Thymus (tissue), 11 donors: ENCODE measurements around the gene RBM8A. TPM values are rescaled to one million over a fixed set of nuclear protein-coding genes. Genes with fewer than 3 reads are reported as not detected.

ENCODE experiments used
- DNase-seq, 9 donors: peaks; one replicate each; pipeline ENCODE4 v3.0.0-alpha.2; 2013; ENCODE audit warnings: low spot score in 9 of 9, low read depth in 6 of 9, missing footprints in 1 of 9
- H3K27ac ChIP-seq, 2 donors: one replicate each; pipeline ENCODE4 v1.5.1; 2013; ENCODE audit warnings: control low read depth in 1 of 2, low read depth in 1 of 2, low read length in 1 of 2, mild to moderate bottlenecking in 1 of 2, moderate library complexity in 1 of 2
- H3K27me3 ChIP-seq, 2 donors: one replicate each; pipeline ENCODE4 v1.5.1; 2013; ENCODE audit warnings: low read length in 1 of 2; ENCODE audit not compliant: control insufficient read depth in 2 of 2, insufficient read depth in 1 of 2
- H3K36me3 ChIP-seq, 2 donors: one replicate each; pipeline ENCODE4 v1.5.1; 2013; ENCODE audit warnings: low read length in 1 of 2, mild to moderate bottlenecking in 1 of 2, moderate library complexity in 1 of 2; ENCODE audit not compliant: control insufficient read depth in 2 of 2, insufficient read depth in 2 of 2
- H3K4me1 ChIP-seq, 2 donors: one replicate each; pipeline ENCODE4 v1.5.1; 2013; ENCODE audit warnings: low read length in 2 of 2; ENCODE audit not compliant: control insufficient read depth in 2 of 2, insufficient read depth in 2 of 2
- H3K4me3 ChIP-seq, 2 donors: one replicate each; pipeline ENCODE4 v1.5.1; 2013; ENCODE audit warnings: low read length in 2 of 2, control low read depth in 1 of 2, mild to moderate bottlenecking in 1 of 2
- H3K9me3 ChIP-seq, 2 donors: one replicate each; pipeline ENCODE4 v1.5.1; 2013; ENCODE audit warnings: low read length in 1 of 2, mild to moderate bottlenecking in 1 of 2; ENCODE audit not compliant: control insufficient read depth in 2 of 2, insufficient read depth in 1 of 2
- WGBS: extraction: QIAGEN DNeasy Blood & Tissue Kit; methylation state at CpG from one replicate; pipeline ENCODE4 v1.1.7; 2013; 5-methylcytosine and 5-hydroxymethylcytosine counted together
- polyA plus RNA-seq: library from polyadenylated mRNA; stranded (reverse); fragments of 200-250 nt; gene quantifications from one replicate; pipeline ENCODE4 v1.2.3, GENCODE V29; 2013
- total RNA-seq: library from RNA; stranded (reverse); fragments of 120-200 nt; gene quantifications from one replicate; pipeline ENCODE4 v1.2.4, GENCODE V29; 2013
- donor health status: healthy.

RBM8A gene
- total and polyA plus RNA-seq, 2 donors, result 112 to 225 TPM

GRCh38 chr1:145916745-145917144, 10.5 kb downstream of the RBM8A start:
- H3K27me3 ChIP-seq, result no peaks in the 10 kb centered on the region
- H3K4me3 ChIP-seq, result no peak overlapping the region
- no peak for DNase-seq
- H3K4me1 ChIP-seq, result peaks cover 12 to 21% of the 10 kb centered on the region in 2 donors
- peaks cover 6 to 27% of the 10 kb centered on the region in 2 donors for H3K36me3 ChIP-seq
- 97% methylated on average over 5 of the region's 5 CpGs for WGBS
- no peaks in the 10 kb centered on the region for H3K9me3 ChIP-seq
- no peak overlapping the region for H3K27ac ChIP-seq

GRCh38 chr1:145912128-145912641, 15.1 kb downstream of the RBM8A start:
- Histone ChIP-seq H3K36me3 (peaks cover 10 to 38% of the 10 kb centered on the region in 2 donors), H3K27ac (no peak overlapping the region), H3K27me3 (no peaks in the 10 kb centered on the region), H3K4me3 (no peak overlapping the region), H3K4me1 (no peaks in the 10 kb centered on the region), H3K9me3 (no peaks in the 10 kb centered on the region)
- no peak for DNase-seq
- 96% methylated on average over 11 of the region's 11 CpGs for WGBS

DNA sequence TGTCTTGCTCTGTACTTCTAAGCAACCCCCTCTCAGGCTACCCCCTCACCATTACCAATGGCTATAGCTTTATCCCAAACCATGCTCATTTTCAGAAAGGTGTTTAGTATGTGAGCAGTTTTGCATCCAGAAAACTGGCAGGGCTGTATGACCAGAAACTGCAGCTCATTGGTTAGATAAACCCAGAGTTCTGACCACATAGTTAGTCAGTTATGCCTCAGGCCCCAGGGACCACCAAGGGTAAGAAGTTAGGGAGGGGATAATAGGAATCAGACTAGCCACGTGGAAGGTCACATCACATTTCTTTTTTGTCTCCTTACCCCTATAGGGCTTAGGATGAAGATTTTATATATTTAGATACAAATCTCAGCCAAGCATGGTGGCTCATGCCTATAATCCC, 18.6 kb downstream of the RBM8A start:
- Histone ChIP-seq H3K4me1 (no peaks in the 10 kb centered on the region), H3K9me3 (no peaks in the 10 kb centered on the region), H3K27ac (no peak overlapping the region), H3K27me3 (no peaks in the 10 kb centered on the region), H3K36me3 (peaks cover 10 to 19% of the 10 kb centered on the region in 2 donors), H3K4me3 (no peak overlapping the region)
- DNase-seq, result no peak
- 98% methylated on average over 1 of the region's 1 CpG for WGBS

- Histone ChIP-seq H3K9me3 (no peaks in the 10 kb centered on the region), H3K4me1 (no peaks in the 10 kb centered on the region), H3K36me3 (peaks cover 7 to 15% of the 10 kb centered on the region in 2 donors), H3K27me3 (no peaks in the 10 kb centered on the region), H3K27ac (no peak overlapping the region), H3K4me3 (no peak overlapping the region)
- WGBS, result 95% methylated on average over 10 of the region's 10 CpGs
- DNase-seq, result no peak
Measured at GRCh38 chr1:145906954-145907753, 20.1 kb downstream of the RBM8A start.

DNA sequence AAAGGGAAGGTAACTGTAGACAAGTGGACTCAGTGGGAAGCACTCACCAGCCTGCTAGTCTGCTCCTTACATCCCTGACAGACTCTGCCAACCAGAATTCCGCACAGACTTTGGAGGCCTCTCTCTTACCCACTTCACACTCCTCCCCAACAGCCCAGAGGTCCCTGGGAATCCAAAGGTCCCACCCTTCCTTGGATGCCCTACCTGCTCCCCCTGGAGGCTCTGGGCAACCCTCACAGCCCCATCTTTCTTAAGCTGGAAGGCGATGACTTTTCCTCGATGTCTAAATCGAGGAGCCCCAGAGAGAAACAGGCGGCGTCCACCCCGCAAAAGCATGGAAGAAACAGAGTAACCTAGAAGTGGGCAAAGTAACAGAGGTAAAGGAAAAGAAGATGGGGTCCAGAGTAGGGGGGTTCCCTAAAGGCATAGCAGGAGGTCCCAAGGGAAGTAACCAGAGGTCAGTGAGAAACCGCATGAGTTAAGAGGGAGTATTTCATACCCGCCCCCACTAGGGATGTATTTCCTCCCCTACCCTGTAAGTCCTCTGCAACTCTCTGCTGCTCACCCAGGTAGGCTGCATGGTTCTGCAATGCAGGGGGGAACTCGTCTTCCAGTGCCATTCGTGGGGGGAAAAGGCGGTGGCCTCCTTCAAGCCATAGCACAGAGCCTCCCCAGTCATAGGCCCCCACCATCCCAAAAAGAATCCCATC, 25.8 kb downstream of the RBM8A start:
- Histone ChIP-seq H3K4me3 (no peak overlapping the region), H3K27me3 (no peaks in the 10 kb centered on the region), H3K9me3 (no peaks in the 10 kb centered on the region), H3K36me3 (no peaks in the 10 kb centered on the region), H3K27ac (no peak overlapping the region), H3K4me1 (no peaks in the 10 kb centered on the region)
- WGBS, result 96% methylated on average over 12 of the region's 12 CpGs
- DNase-seq, result no peak

DNA sequence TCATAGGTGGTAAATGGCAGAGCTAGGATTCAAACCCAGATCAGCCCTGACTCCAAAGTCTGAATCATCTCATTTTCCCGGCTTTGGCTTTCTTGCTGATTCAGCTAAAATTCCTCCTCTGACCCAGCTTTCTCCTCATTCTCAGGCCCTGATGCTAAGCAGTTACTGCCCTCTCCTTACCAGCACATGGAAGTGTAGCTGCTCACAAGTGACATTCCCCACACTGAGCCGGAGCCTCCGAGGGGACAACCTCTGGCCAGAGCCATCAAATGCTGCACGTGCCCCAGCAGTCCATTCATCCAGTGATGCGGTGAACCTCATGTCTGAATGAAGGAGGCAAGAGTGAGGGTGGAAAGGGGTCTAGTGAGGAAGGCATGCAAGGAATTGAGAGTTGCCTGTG, 28.5 kb downstream of the RBM8A start:
- Histone ChIP-seq H3K4me1 (no peaks in the 10 kb centered on the region), H3K27ac (no peak overlapping the region), H3K4me3 (no peak overlapping the region), H3K9me3 (no peaks in the 10 kb centered on the region), H3K27me3 (no peaks in the 10 kb centered on the region), H3K36me3 (no peaks in the 10 kb centered on the region)
- 89% methylated on average over 5 of the region's 5 CpGs for WGBS
- DNase-seq, result no peak

GRCh38 chr1:145897969-145898368, 29.3 kb downstream of the RBM8A start:
- 91% methylated on average over 1 of the region's 1 CpG for WGBS
- no peak overlapping the region for H3K4me3 ChIP-seq
- no peaks in the 10 kb centered on the region for H3K4me1 ChIP-seq
- H3K27ac ChIP-seq, result no peak overlapping the region
- no peaks in the 10 kb centered on the region for H3K36me3 ChIP-seq
- no peaks in the 10 kb centered on the region for H3K27me3 ChIP-seq
- DNase-seq, result no peak
- no peaks in the 10 kb centered on the region for H3K9me3 ChIP-seq

GRCh38 chr1:145895471-145895870, 31.8 kb downstream of the RBM8A start:
- 93% methylated on average over 1 of the region's 1 CpG for WGBS
- no peak overlapping the region for H3K27ac ChIP-seq
- no peak for DNase-seq
- no peaks in the 10 kb centered on the region for H3K9me3 ChIP-seq
- no peak overlapping the region for H3K4me3 ChIP-seq
- H3K36me3 ChIP-seq, result no peaks in the 10 kb centered on the region
- peaks cover 0 to 5% of the 10 kb centered on the region in 2 donors for H3K4me1 ChIP-seq
- no peaks in the 10 kb centered on the region for H3K27me3 ChIP-seq
